H1 (cell line): ENCODE data around the gene SLC2A13. TPM values are rescaled to one million over a fixed set of nuclear protein-coding genes. Genes with fewer than 3 reads are reported as not detected.

Experiments used
- HDAC2 ChIP-seq, 2 experiments: fragments of 300-600 bp in 1 of 2; sonication (generic) in 1 of 2; IDR thresholded peaks; 2 replicates each; pipeline ENCODE4 v1.6.1; 2011 to 2012; ENCODE audit warnings: low read depth in 2 of 2, low read length in 2 of 2, mild to moderate bottlenecking in 2 of 2, moderate library complexity in 2 of 2, borderline replicate concordance in 1 of 2, inconsistent platforms in 1 of 2
- polyA plus RNA-seq, 7 experiments: library from polyadenylated mRNA; depleted of rRNA in 3 of 7; stranded (reverse) in 5 of 7; unstranded in 2 of 7; fragments of >200 nt in 5 of 7; fragments of 200-250 nt in 2 of 7; gene quantifications; 1 replicate in 5 of 7; 2 replicates in 1 of 7; 4 replicates in 1 of 7; pipeline versions ENCODE4 v1.2.1 to v1.2.3, GENCODE V29; 2011 to 2013; ENCODE audit warnings: missing spikeins in 2 of 7, mixed read lengths in 2 of 7
- total RNA-seq: library from RNA; stranded (reverse); fragmentation: NEBNext Ultra II Directional; extraction: Animal tissue kit (Norgen Biotek cat#: 25700); gene quantifications from 2 replicates; pipeline ENCODE4 v1.2.1, GENCODE V29; 2021

The SLC2A13 gene
- total and polyA plus RNA-seq, 2 of the 8 experiments (the other 6 are each of a cell fraction or from before 2014, with no cell fraction given): 2.8 to 9.6 TPM

- no peak for TF ChIP-seq HDAC2 (IDR thresholded peaks at IDR 0.05; ENCODE audit: borderline replicate concordance in 1 of 2, low read depth in 2 of 2, low read length in 2 of 2)
Measured at GRCh38 chr12:39795481-39795880, 310.4 kb downstream of the SLC2A13 start (continued).
